DMS 273 (cell line): ENCODE results near the gene HOXD8.

Experiments
- DNase-seq: peaks from one replicate; lab custom pipeline; 2025; ENCODE audit not compliant: unreplicated experiment; lab: John Stamatoyannopoulos, UW

The HOXD8 gene

GRCh38 chr2:176145085-176145969, 15.8 kb downstream of the HOXD8 start:
- DNase-seq, result no peak

GRCh38 chr2:176146101-176146500, 16.6 kb downstream of the HOXD8 start:
- DNase-seq, result no peak

GRCh38 chr2:176146645-176147044, 17.1 kb downstream of the HOXD8 start:
- DNase-seq, result no peak

- DNase-seq, result no peak
Measured at GRCh38 chr2:176147210-176147799, 17.8 kb downstream of the HOXD8 start.

GRCh38 chr2:176147800-176148496, 18.4 kb downstream of the HOXD8 start:
- DNase-seq, result no peak

GRCh38 chr2:176148751-176149421, 19.4 kb downstream of the HOXD8 start:
- DNase-seq, result no peak

- DNase-seq, result no peak
Measured at GRCh38 chr2:176149481-176149938, 20.0 kb downstream of the HOXD8 start.

- no peak for DNase-seq
Measured at GRCh38 chr2:176149939-176150583, 20.6 kb downstream of the HOXD8 start.

GRCh38 chr2:176150584-176151441, 21.3 kb downstream of the HOXD8 start:
- DNase-seq, result no peak

- DNase-seq, result no peak
Measured at GRCh38 chr2:176151442-176152287, 22.2 kb downstream of the HOXD8 start, which contains the start of gene HOXD4. Gene HOXD4, plus strand, starts transcription at chr2:176151550. Its CDS starts 84 bp downstream, at chr2:176151634.

- no peak for DNase-seq
Measured at GRCh38 chr2:176152350-176153181, 23.1 kb downstream of the HOXD8 start.

- no peak for DNase-seq
Measured at GRCh38 chr2:176154576-176155252, 25.2 kb downstream of the HOXD8 start.

- no peak for DNase-seq
Measured at GRCh38 chr2:176155356-176156044, 26.0 kb downstream of the HOXD8 start.

- no peak for DNase-seq
Measured at GRCh38 chr2:176156301-176156806, 26.8 kb downstream of the HOXD8 start.

- no peak for DNase-seq
Measured at GRCh38 chr2:176156807-176157498, 27.4 kb downstream of the HOXD8 start, which contains the start of gene HOXD3. Gene HOXD3, plus strand, starts transcription at chr2:176157307. Its CDS starts 11,808 bp downstream, at chr2:176169115.
